ENCODE data around the gene CCDC197. TPM values are rescaled to one million over a fixed set of nuclear protein-coding genes. Genes with fewer than 3 reads are reported as not detected.
A peak's percentile ranks its signal among the peaks of the same experiment; 100 is the strongest.

CCDC197 gene
- polyA plus RNA-seq, 1 experiment: not detected

DNA sequence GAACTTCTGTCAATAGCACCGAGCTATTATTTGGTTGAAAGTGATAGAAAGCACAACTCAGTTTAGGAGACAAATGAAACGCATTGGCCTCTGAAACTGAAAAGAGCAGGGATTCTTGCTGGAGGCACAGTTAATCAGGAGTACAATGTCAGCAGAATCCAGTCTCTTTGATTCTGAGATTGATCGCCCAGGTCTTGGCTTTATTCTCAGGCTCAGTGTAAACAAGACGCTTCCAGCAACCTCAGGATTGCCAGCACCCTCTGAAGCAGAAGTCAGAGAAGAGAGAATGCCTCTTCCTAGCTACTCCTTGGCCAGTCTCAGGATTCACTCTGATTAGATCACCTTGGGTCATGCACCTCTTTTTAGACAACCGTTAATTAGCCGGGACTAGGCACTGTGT, 17.3 kb downstream of the CCDC197 start:
- Histone ChIP-seq H3K4me3 (ENCODE audit: low read depth, low read length) (no peak overlapping the region), H3K27me3 (ENCODE audit: control insufficient read depth, insufficient read depth, low read length) (peaks cover 49% of the 10 kb centered on the region), H3K27ac (ENCODE audit: low read depth, low read length) (no peak overlapping the region), H3K9me3 (ENCODE audit: control insufficient read depth, insufficient read depth, low read length) (no peaks in the 10 kb centered on the region)
- DNase-seq (ENCODE audit: low read depth, low spot score): no peak
- TF ChIP-seq, protein P1, sequence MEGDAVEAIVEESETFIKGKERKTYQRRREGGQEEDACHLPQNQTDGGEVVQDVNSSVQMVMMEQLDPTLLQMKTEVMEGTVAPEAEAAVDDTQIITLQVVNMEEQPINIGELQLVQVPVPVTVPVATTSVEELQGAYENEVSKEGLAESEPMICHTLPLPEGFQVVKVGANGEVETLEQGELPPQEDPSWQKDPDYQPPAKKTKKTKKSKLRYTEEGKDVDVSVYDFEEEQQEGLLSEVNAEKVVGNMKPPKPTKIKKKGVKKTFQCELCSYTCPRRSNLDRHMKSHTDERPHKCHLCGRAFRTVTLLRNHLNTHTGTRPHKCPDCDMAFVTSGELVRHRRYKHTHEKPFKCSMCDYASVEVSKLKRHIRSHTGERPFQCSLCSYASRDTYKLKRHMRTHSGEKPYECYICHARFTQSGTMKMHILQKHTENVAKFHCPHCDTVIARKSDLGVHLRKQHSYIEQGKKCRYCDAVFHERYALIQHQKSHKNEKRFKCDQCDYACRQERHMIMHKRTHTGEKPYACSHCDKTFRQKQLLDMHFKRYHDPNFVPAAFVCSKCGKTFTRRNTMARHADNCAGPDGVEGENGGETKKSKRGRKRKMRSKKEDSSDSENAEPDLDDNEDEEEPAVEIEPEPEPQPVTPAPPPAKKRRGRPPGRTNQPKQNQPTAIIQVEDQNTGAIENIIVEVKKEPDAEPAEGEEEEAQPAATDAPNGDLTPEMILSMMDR (IDR thresholded peaks at IDR 0.05; ENCODE audit: low read depth, low read length): no peak
- CTCF ChIA-PET: interaction anchor here (0.7 to 2.0 kb wide), 5 partner anchors 22 to 166 kb away, joined by 3 to 9 read pairs (median 4); no protein-coding TSS in a partner anchor
- POLR2A ChIA-PET: no interaction called here

DNA sequence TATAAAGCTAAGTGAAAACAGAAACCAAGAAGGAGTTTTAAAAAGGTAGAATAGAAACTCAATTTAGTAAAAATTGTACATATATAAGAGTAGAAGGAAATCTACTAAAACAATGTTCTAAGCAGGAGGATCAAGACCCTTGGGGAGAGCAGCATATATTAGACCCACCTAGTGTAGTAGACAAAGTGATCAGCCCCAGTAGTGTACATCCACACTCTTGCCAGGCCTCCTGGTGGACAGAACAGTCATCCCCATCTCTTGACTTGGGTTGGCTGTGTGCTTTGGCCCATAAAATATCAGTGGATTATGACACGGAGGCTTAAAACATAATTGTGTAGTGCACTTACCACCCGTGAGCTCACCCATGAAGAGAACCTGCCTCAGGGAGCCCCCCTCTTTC, 18.1 kb downstream of the CCDC197 start:
- ChIA-PET CTCF (interaction anchor here (0.7 to 1.9 kb wide), 4 partner anchors 12 to 121 kb away, joined by 3 to 4 read pairs (median 4); no protein-coding TSS in a partner anchor), POLR2A (no interaction called here)
- H3K27ac ChIP-seq (ENCODE audit: low read depth, low read length): no peak overlapping the region
- peaks cover 51% of the 10 kb centered on the region for H3K27me3 ChIP-seq (ENCODE audit: control insufficient read depth, insufficient read depth, low read length)
- H3K4me3 ChIP-seq (ENCODE audit: low read depth, low read length): no peak overlapping the region
- TF ChIP-seq, protein P1 (IDR thresholded peaks at IDR 0.05; ENCODE audit: low read depth, low read length): peak; percentile 29
- no peak for DNase-seq (ENCODE audit: low read depth, low spot score)
- no peaks in the 10 kb centered on the region for H3K9me3 ChIP-seq (ENCODE audit: control insufficient read depth, insufficient read depth, low read length)

DNA sequence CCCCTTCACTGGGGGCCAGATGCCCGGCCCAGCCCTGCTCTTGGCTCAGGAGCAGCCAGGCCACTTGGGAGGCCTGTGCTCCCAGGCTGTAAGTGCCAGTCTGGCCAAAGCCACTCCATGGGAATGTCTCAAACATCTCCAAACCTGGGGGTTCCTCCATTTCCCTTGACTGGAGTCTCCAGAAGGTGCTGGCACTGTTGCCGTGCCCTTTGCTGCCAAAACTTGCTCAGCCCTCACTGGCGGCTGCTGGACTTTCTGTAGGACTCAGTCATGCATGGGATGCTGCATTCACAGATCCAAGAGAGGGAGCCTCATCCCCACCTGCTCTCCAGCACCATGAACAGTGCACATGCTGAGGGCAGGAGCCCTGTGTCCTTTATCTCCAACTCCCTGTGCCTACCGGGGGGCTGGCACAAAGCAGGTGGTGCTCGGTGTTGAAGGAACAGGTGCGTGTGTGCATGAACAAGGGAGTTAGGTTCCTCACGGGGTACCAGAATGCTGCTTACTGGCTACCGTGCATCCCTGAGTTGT, 19.4 kb downstream of the CCDC197 start:
- no peak overlapping the region for H3K27ac ChIP-seq (ENCODE audit: low read depth, low read length)
- CTCF ChIA-PET: interaction anchor here (1.3 to 1.4 kb wide), 2 partner anchors 17 to 120 kb away, joined by 4 read pairs; no protein-coding TSS in a partner anchor
- TF ChIP-seq, protein P1 (IDR thresholded peaks at IDR 0.05; ENCODE audit: low read depth, low read length): no peak
- POLR2A ChIA-PET: no interaction called here
- no peaks in the 10 kb centered on the region for H3K9me3 ChIP-seq (ENCODE audit: control insufficient read depth, insufficient read depth, low read length)
- no peak for DNase-seq (ENCODE audit: low read depth, low spot score)
- H3K27me3 ChIP-seq (ENCODE audit: control insufficient read depth, insufficient read depth, low read length): peaks cover 41% of the 10 kb centered on the region
- no peak overlapping the region for H3K4me3 ChIP-seq (ENCODE audit: low read depth, low read length)

DNA sequence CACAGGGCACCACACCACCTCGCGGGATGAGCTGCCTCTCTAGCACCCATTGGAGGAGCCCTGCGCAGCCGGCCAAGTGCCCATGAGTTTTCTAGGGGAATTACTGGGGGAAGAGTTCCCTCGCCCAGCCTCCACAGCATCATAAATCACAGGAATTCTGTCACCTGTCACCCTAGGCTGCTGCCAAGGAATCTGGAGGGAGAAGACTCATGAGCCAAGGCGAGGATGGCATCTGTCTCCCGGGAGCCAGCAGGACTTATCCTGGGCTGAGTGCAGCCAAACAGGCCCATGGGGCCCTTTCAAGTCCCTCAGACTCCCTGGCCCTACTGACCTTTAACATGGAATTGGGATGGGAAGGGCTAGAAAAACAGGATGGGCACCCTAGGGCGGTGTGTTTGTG, 21.2 kb downstream of the CCDC197 start:
- Histone ChIP-seq H3K27me3 (ENCODE audit: control insufficient read depth, insufficient read depth, low read length) (peaks cover 38% of the 10 kb centered on the region), H3K4me3 (ENCODE audit: low read depth, low read length) (no peak overlapping the region), H3K9me3 (ENCODE audit: control insufficient read depth, insufficient read depth, low read length) (no peaks in the 10 kb centered on the region), H3K27ac (ENCODE audit: low read depth, low read length) (no peak overlapping the region)
- CTCF ChIA-PET: interaction anchor here (1.4 kb wide), 1 partner anchor 17 kb away, joined by 6 read pairs; no protein-coding TSS in a partner anchor
- DNase-seq (ENCODE audit: low read depth, low spot score): no peak
- POLR2A ChIA-PET: no interaction called here
- TF ChIP-seq, protein P1 (IDR thresholded peaks at IDR 0.05; ENCODE audit: low read depth, low read length): no peak

DNA sequence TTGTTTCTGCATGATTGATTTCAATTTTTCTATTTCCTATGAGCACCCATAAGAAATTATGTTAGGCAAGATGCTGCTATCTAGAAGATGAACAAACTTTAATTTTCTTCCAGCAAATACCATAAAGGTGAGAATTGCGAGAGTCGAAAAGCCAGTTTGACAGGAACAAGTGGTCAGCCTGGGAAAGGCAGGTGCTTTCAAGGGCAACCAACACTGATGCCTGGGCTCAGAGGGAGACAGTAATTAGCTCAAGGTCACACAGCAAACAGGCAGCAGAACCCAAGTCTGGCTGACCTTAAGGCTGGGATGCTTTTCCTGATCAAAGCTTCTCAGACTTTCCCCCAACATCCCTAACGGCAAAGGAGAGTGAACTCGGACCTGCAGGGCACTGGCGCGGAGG, 22.2 kb downstream of the CCDC197 start:
- Histone ChIP-seq H3K27ac (ENCODE audit: low read depth, low read length) (no peak overlapping the region), H3K27me3 (ENCODE audit: control insufficient read depth, insufficient read depth, low read length) (peaks cover 35% of the 10 kb centered on the region), H3K4me3 (ENCODE audit: low read depth, low read length) (no peak overlapping the region), H3K9me3 (ENCODE audit: control insufficient read depth, insufficient read depth, low read length) (no peaks in the 10 kb centered on the region)
- POLR2A ChIA-PET: no interaction called here
- CTCF ChIA-PET: interaction anchor here (0.6 to 2.8 kb wide), 3 partner anchors 15 to 113 kb away, joined by 3 to 17 read pairs (median 6); no protein-coding TSS in a partner anchor
- TF ChIP-seq, protein P1 (IDR thresholded peaks at IDR 0.05; ENCODE audit: low read depth, low read length): no peak
- DNase-seq (ENCODE audit: low read depth, low spot score): no peak
